KMS-11 (cell line): ENCODE measurements around the gene GADL1.

Experiments used
- H2AFZ ChIP-seq: fragments of 200-600 bp; sonication (generic); 2 replicates; pipeline ENCODE4 v1.6.1; 2016; ENCODE audit warnings: antibody characterized with exemption, mixed run types, low read depth
- H3K27ac ChIP-seq: fragments of 200-600 bp; sonication (generic); 2 replicates; pipeline ENCODE4 v1.6.1; 2016; ENCODE audit warnings: mild to moderate bottlenecking, mixed run types
- H3K27me3 ChIP-seq: fragments of 200-600 bp; sonication (generic); 2 replicates; pipeline ENCODE4 v1.6.1; 2017; ENCODE audit warnings: mild to moderate bottlenecking, low read depth, mixed run types, moderate library complexity; ENCODE audit not compliant: insufficient read depth
- H3K36me3 ChIP-seq: fragments of 200-600 bp; sonication (generic); 2 replicates; pipeline ENCODE4 v1.6.1; 2017; ENCODE audit warnings: mild to moderate bottlenecking, mixed run types; ENCODE audit not compliant: insufficient read depth
- H3K4me1 ChIP-seq: fragments of 200-600 bp; sonication (generic); 2 replicates; pipeline ENCODE4 v1.6.1; 2016; ENCODE audit warnings: mild to moderate bottlenecking, low read depth, mixed run types; ENCODE audit not compliant: poor library complexity, severe bottlenecking
- H3K4me2 ChIP-seq: fragments of 200-600 bp; sonication (generic); 2 replicates; pipeline ENCODE4 v1.7.0; 2016; ENCODE audit warnings: mild to moderate bottlenecking, mixed run types
- H3K4me3 ChIP-seq: fragments of 200-600 bp; sonication (generic); IDR thresholded peaks from 2 replicates; pipeline ENCODE4 v1.6.1; 2017; ENCODE audit warnings: low read depth, low read length, mixed read lengths; ENCODE audit not compliant: insufficient read depth
- H3K79me2 ChIP-seq: fragments of 200-600 bp; sonication (generic); 2 replicates; pipeline ENCODE4 v1.6.1; 2016; ENCODE audit warnings: low read depth, mixed run types; ENCODE audit not compliant: insufficient read depth
- H3K9ac ChIP-seq: fragments of 200-600 bp; sonication (generic); 2 replicates; pipeline ENCODE4 v1.6.1; 2016; ENCODE audit warnings: mild to moderate bottlenecking, mixed run types
- H4K20me1 ChIP-seq: fragments of 200-600 bp; sonication (generic); 2 replicates; pipeline ENCODE4 v1.6.1; 2016; ENCODE audit warnings: mild to moderate bottlenecking, mixed run types; ENCODE audit not compliant: insufficient read depth
- TF ChIP-seq, protein P1 (sequence below): fragments of 200-600 bp; sonication (generic); conservative IDR thresholded peaks from 2 replicates; pipeline ENCODE4 v1.6.1; 2017; ENCODE audit warnings: low read depth, mild to moderate bottlenecking, antibody characterized with exemption, low read length, moderate library complexity, mixed read lengths

Gene GADL1

GRCh38 chr3:30768046-30768445, 126.4 kb downstream of the GADL1 start:
- no peak overlapping the region for H3K4me2 ChIP-seq
- TF ChIP-seq, protein P1, sequence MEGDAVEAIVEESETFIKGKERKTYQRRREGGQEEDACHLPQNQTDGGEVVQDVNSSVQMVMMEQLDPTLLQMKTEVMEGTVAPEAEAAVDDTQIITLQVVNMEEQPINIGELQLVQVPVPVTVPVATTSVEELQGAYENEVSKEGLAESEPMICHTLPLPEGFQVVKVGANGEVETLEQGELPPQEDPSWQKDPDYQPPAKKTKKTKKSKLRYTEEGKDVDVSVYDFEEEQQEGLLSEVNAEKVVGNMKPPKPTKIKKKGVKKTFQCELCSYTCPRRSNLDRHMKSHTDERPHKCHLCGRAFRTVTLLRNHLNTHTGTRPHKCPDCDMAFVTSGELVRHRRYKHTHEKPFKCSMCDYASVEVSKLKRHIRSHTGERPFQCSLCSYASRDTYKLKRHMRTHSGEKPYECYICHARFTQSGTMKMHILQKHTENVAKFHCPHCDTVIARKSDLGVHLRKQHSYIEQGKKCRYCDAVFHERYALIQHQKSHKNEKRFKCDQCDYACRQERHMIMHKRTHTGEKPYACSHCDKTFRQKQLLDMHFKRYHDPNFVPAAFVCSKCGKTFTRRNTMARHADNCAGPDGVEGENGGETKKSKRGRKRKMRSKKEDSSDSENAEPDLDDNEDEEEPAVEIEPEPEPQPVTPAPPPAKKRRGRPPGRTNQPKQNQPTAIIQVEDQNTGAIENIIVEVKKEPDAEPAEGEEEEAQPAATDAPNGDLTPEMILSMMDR = no peak
- no peaks in the 10 kb centered on the region for H3K36me3 ChIP-seq
- H2AFZ ChIP-seq = no peak overlapping the region
- no peaks in the 10 kb centered on the region for H4K20me1 ChIP-seq
- H3K27me3 ChIP-seq = no peaks in the 10 kb centered on the region
- H3K9ac ChIP-seq = no peak overlapping the region
- no peak overlapping the region for H3K4me3 ChIP-seq
- H3K27ac ChIP-seq = no peak overlapping the region
- H3K4me1 ChIP-seq = no peaks in the 10 kb centered on the region
- no peaks in the 10 kb centered on the region for H3K79me2 ChIP-seq

- Histone ChIP-seq H3K4me2 (no peak overlapping the region), H3K27me3 (no peaks in the 10 kb centered on the region), H3K9ac (no peak overlapping the region), H3K79me2 (no peaks in the 10 kb centered on the region), H3K4me3 (no peak overlapping the region), H3K27ac (no peak overlapping the region), H4K20me1 (no peaks in the 10 kb centered on the region), H2AFZ (no peak overlapping the region), H3K36me3 (no peaks in the 10 kb centered on the region), H3K4me1 (no peaks in the 10 kb centered on the region)
- TF ChIP-seq, protein P1 = no peak
Observed at GRCh38 chr3:30766522-30766921, 127.9 kb downstream of the GADL1 start.

DNA sequence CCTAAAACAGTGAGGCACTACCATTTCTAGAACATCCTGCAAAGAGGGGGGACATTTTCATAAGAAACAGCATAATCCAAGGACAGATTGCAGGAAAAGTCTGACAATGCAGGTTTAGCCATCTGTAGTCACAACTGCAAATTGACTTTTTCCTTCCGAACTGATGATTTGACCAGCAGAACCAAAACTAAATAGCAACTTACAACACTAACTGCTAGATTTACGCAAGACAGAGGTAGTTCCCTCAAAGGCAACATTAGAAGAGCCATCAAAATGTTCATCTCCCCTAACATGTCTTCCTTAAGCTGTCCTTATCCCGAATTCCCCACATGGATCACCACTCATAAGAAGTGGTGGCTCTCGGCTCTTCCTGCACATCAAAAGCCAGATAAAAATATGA, 129.6 kb downstream of the GADL1 start:
- Histone ChIP-seq H3K27me3 (no peaks in the 10 kb centered on the region), H3K4me3 (no peak overlapping the region), H3K9ac (no peak overlapping the region), H2AFZ (no peak overlapping the region), H3K4me2 (no peak overlapping the region), H3K4me1 (no peaks in the 10 kb centered on the region), H3K27ac (no peak overlapping the region), H3K79me2 (no peaks in the 10 kb centered on the region), H4K20me1 (no peaks in the 10 kb centered on the region), H3K36me3 (no peaks in the 10 kb centered on the region)
- TF ChIP-seq, protein P1 = no peak

DNA sequence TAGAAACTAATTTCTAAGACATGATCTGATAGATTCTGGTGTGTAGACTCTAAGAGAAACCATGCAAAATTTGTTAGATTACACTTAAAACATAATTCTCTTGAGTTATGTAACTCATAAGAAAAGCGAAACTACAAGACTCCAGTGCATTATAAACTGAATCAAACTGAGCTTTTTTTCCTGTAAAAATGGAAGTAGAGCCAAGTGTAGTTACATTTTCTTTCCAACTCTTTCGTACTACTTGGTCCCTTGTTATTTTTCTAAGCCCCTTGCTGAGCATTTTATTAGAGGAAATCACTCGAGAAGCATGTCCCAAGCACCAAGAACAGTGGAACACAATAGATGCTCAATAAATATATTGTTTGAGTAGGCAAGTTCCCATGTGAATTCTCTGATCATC, 130.2 kb downstream of the GADL1 start:
- Histone ChIP-seq H4K20me1 (no peaks in the 10 kb centered on the region), H3K9ac (no peak overlapping the region), H2AFZ (no peak overlapping the region), H3K79me2 (no peaks in the 10 kb centered on the region), H3K27me3 (no peaks in the 10 kb centered on the region), H3K36me3 (no peaks in the 10 kb centered on the region), H3K4me2 (no peak overlapping the region), H3K4me3 (no peak overlapping the region), H3K4me1 (no peaks in the 10 kb centered on the region), H3K27ac (no peak overlapping the region)
- TF ChIP-seq, protein P1 = no peak
